ENCODE data around the gene TMEM231. TPM values are rescaled to one million over a fixed set of nuclear protein-coding genes. Genes with fewer than 3 reads are reported as not detected.
"Not testable (repeated sequence)": the region's sequence is repeated elsewhere in the genome, so short reads cannot be mapped to it uniquely, and the experiment has no call there.

TMEM231 gene
- polyA plus RNA-seq, 4 donors, result 20.5 to 24.1 (median 22.3) TPM

GRCh38 chr16:75535211-75535843 lies 20.7 kb downstream of the TMEM231 start:
- DNase-seq (ENCODE audit: low read depth in 4 of 4, low spot score in 2 of 4), result no peak

- no peak for DNase-seq (ENCODE audit: low read depth in 4 of 4, low spot score in 2 of 4)
These were observed 21.4 kb downstream of the TMEM231 start for GRCh38 chr16:75534560-75535205.

- DNase-seq (ENCODE audit: low read depth in 4 of 4, low spot score in 2 of 4), result no peak
These were observed 23.3 kb downstream of the TMEM231 start for GRCh38 chr16:75532791-75533190.

- no peak for DNase-seq (ENCODE audit: low read depth in 4 of 4, low spot score in 2 of 4)
These were observed 23.8 kb downstream of the TMEM231 start for GRCh38 chr16:75532142-75532765.

- DNase-seq (ENCODE audit: low read depth in 4 of 4, low spot score in 2 of 4), result no peak
These were observed 26.1 kb downstream of the TMEM231 start for GRCh38 chr16:75529959-75530358.

GRCh38 chr16:75529056-75529905 lies 26.8 kb downstream of the TMEM231 start:
- no peak for DNase-seq (ENCODE audit: low read depth in 4 of 4, low spot score in 2 of 4)

- DNase-seq (ENCODE audit: low read depth in 4 of 4, low spot score in 2 of 4), result no peak
These were observed 28.2 kb downstream of the TMEM231 start for GRCh38 chr16:75527825-75528299.

GRCh38 chr16:75526032-75526790 lies 29.8 kb downstream of the TMEM231 start:
- DNase-seq (ENCODE audit: low read depth in 4 of 4, low spot score in 2 of 4), result no peak

- DNase-seq (ENCODE audit: low read depth in 4 of 4, low spot score in 2 of 4), result no peak
These were observed 36.9 kb downstream of the TMEM231 start for GRCh38 chr16:75519175-75519574.

- DNase-seq (ENCODE audit: low read depth in 4 of 4, low spot score in 2 of 4), result peak in 1 of 4 donors; percentile 32
These were observed 39.7 kb downstream of the TMEM231 start for GRCh38 chr16:75516189-75516966.

GRCh38 chr16:75514296-75514695 lies 41.8 kb downstream of the TMEM231 start:
- no peak for DNase-seq (ENCODE audit: low read depth in 4 of 4, low spot score in 2 of 4)

- no peak for DNase-seq (ENCODE audit: low read depth in 4 of 4, low spot score in 2 of 4)
These were observed 49.5 kb downstream of the TMEM231 start for GRCh38 chr16:75506574-75506973.

GRCh38 chr16:75506107-75506506 lies 49.9 kb downstream of the TMEM231 start:
- DNase-seq (ENCODE audit: low read depth in 4 of 4, low spot score in 2 of 4), result no peak

GRCh38 chr16:75503801-75504200 lies 52.3 kb downstream of the TMEM231 start:
- DNase-seq (ENCODE audit: low read depth in 4 of 4, low spot score in 2 of 4), result no peak

GRCh38 chr16:75502916-75503605 lies 53.0 kb downstream of the TMEM231 start:
- no peak for DNase-seq (ENCODE audit: low read depth in 4 of 4, low spot score in 2 of 4)

GRCh38 chr16:75501820-75502219 lies 54.2 kb downstream of the TMEM231 start:
- DNase-seq (ENCODE audit: low read depth in 4 of 4, low spot score in 2 of 4), result not testable (repeated sequence)

- DNase-seq (ENCODE audit: low read depth in 4 of 4, low spot score in 2 of 4), result no peak
These were observed 54.7 kb downstream of the TMEM231 start for GRCh38 chr16:75501359-75501758.

- not testable (repeated sequence) for DNase-seq (ENCODE audit: low read depth in 4 of 4, low spot score in 2 of 4)
These were observed 57.3 kb downstream of the TMEM231 start for GRCh38 chr16:75498605-75499322.
